Cardiac muscle cell (in vitro differentiated cells and primary cell): ENCODE measurements around the gene BANK1. TPM values are rescaled to one million over a fixed set of nuclear protein-coding genes. Genes with fewer than 3 reads are reported as not detected.

Experiments
- DNase-seq, 2 donors: peaks; one replicate each; pipeline versions ENCODE4 v3.0.0 to v3.0.0-alpha.2; 2010 to 2017; ENCODE audit warnings: low read depth in 1 of 2, low spot score in 1 of 2
- H3K27ac ChIP-seq: fragments of 200-600 bp; sonication (generic); 2 replicates; pipeline ENCODE4 v1.5.1; 2016
- H3K27me3 ChIP-seq: fragments of 200-600 bp; sonication (generic); 2 replicates; pipeline ENCODE4 v1.6.0; 2016; ENCODE audit warnings: control low read depth
- H3K36me3 ChIP-seq: fragments of 200-600 bp; sonication (generic); 2 replicates; pipeline ENCODE4 v1.5.1; 2016; ENCODE audit warnings: control low read depth
- H3K4me1 ChIP-seq: fragments of 200-600 bp; sonication (generic); 2 replicates; pipeline ENCODE4 v1.8.1; 2017; ENCODE audit warnings: low read depth, mild to moderate bottlenecking, mixed run types
- H3K4me3 ChIP-seq: fragments of 200-600 bp; sonication (generic); 2 replicates; pipeline ENCODE4 v1.5.1; 2016; ENCODE audit warnings: mild to moderate bottlenecking
- H3K9me3 ChIP-seq: fragments of 200-600 bp; sonication (generic); 2 replicates; pipeline ENCODE4 v1.5.1; 2017; ENCODE audit warnings: low read depth, mild to moderate bottlenecking, control low read depth
- polyA plus RNA-seq: library from polyadenylated mRNA; unstranded; fragments of >200 nt; fragmentation: Nextera tagmentation; extraction: Ambion mirVana; gene quantifications from 2 replicates; pipeline ENCODE4 v1.2.1, GENCODE V29; 2016
- total RNA-seq: library from RNA; depleted of rRNA; stranded (reverse); fragments of >200 nt; gene quantifications from 2 replicates; pipeline ENCODE4 v1.2.3, GENCODE V29; 2016
- TF ChIP-seq, protein P1 (sequence below): IDR thresholded peaks from 2 replicates; pipeline ENCODE4 v1.5.1; 2012; ENCODE audit warnings: low read depth, mild to moderate bottlenecking, low read length

BANK1 gene
- total and polyA plus RNA-seq, 2 experiments from 2014 or later, result 0.27 to 0.46 TPM

DNA sequence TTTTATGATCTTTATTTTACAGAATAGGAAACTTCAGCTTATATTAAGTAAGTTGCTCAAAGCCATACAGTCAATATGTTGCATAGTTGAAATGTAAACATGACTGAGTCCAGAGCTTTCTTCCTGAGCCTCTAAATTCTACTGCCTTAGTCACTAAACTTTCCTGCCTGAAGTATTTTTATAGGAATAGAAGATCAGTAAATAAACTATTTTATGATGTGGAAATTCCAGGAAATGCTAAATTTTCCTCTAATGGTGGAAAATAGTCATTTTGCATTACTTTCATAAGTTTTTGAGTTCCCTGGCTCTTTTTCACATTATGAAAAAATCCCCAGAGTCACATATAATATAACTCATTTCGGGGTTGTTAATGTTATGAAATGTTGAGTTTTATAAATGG, 182.8 kb downstream of the BANK1 start:
- Histone ChIP-seq H3K4me1 (peaks cover 7% of the 10 kb centered on the region), H3K9me3 (no peaks in the 10 kb centered on the region), H3K4me3 (no peak overlapping the region), H3K36me3 (no peaks in the 10 kb centered on the region), H3K27ac (no peak overlapping the region), H3K27me3 (no peaks in the 10 kb centered on the region)
- DNase-seq, result no peak
- TF ChIP-seq, protein P1, sequence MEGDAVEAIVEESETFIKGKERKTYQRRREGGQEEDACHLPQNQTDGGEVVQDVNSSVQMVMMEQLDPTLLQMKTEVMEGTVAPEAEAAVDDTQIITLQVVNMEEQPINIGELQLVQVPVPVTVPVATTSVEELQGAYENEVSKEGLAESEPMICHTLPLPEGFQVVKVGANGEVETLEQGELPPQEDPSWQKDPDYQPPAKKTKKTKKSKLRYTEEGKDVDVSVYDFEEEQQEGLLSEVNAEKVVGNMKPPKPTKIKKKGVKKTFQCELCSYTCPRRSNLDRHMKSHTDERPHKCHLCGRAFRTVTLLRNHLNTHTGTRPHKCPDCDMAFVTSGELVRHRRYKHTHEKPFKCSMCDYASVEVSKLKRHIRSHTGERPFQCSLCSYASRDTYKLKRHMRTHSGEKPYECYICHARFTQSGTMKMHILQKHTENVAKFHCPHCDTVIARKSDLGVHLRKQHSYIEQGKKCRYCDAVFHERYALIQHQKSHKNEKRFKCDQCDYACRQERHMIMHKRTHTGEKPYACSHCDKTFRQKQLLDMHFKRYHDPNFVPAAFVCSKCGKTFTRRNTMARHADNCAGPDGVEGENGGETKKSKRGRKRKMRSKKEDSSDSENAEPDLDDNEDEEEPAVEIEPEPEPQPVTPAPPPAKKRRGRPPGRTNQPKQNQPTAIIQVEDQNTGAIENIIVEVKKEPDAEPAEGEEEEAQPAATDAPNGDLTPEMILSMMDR, result no peak

DNA sequence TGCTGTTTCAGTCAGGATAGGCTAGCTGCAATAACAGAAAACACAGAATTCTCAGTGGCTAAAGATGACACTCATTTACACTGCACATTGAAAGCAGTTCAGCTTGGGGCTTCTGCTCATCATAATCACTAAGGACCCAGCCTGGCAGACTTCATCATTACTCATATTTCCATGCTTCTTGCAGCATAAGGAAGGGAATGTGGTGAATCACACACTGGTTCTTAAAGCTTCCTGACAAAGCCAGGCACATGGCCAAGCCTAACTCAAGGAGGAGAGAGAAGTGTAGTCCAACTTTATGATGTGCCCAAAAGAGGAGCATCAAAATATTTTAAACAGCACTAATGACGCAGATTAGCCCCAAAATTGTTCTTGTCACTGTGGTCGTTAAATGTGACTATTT, 186.5 kb downstream of the BANK1 start:
- DNase-seq, result peak in 1 of 2 donors; percentile 98
- Histone ChIP-seq H3K27me3 (no peaks in the 10 kb centered on the region), H3K9me3 (no peaks in the 10 kb centered on the region), H3K4me1 (peaks cover 4% of the 10 kb centered on the region), H3K36me3 (no peaks in the 10 kb centered on the region), H3K27ac (no peak overlapping the region), H3K4me3 (no peak overlapping the region)
- TF ChIP-seq, protein P1, result no peak

GRCh38 chr4:101981756-101982155, 191.2 kb downstream of the BANK1 start:
- Histone ChIP-seq H3K27me3 (no peaks in the 10 kb centered on the region), H3K4me1 (peaks cover 9% of the 10 kb centered on the region), H3K4me3 (no peak overlapping the region), H3K9me3 (no peaks in the 10 kb centered on the region), H3K27ac (no peak overlapping the region), H3K36me3 (no peaks in the 10 kb centered on the region)
- DNase-seq, result peak in 1 of 2 donors; percentile 28
- TF ChIP-seq, protein P1, result no peak

DNA sequence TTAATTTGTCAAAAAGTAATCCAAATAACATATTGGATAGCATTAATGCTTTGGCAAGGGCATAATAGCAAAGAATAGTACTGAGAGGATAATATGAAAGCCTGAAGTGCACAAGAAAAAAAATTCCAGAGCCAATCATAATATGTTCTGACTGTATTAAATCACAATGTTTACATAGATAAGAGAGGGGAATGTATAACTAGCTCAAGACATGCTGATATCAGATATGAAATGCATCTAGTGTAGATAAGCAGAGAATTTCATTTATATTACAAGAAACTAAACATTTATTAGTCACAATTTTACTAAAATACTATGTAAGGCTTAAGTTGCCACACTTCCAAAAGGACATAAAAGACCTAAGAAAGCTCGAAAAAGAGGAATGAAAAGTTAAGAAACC, 193.3 kb downstream of the BANK1 start:
- no peaks in the 10 kb centered on the region for H3K9me3 ChIP-seq
- H3K36me3 ChIP-seq, result no peaks in the 10 kb centered on the region
- H3K4me1 ChIP-seq, result peaks cover 9% of the 10 kb centered on the region
- TF ChIP-seq, protein P1, result no peak
- no peak overlapping the region for H3K4me3 ChIP-seq
- DNase-seq, result no peak
- no peaks in the 10 kb centered on the region for H3K27me3 ChIP-seq
- no peak overlapping the region for H3K27ac ChIP-seq

- TF ChIP-seq, protein P1, result no peak
- H3K4me3 ChIP-seq, result no peak overlapping the region
- peak in 1 of 2 donors; percentile 48 for DNase-seq
- no peaks in the 10 kb centered on the region for H3K36me3 ChIP-seq
- no peaks in the 10 kb centered on the region for H3K27me3 ChIP-seq
- peak overlapping the region; percentile 50 for H3K27ac ChIP-seq
- H3K4me1 ChIP-seq, result peaks cover 3% of the 10 kb centered on the region
- H3K9me3 ChIP-seq, result no peaks in the 10 kb centered on the region
These were observed 197.2 kb downstream of the BANK1 start for GRCh38 chr4:101987623-101988243.
